Measurements from ENCODE around the gene SCG3. TPM values are rescaled to one million over a fixed set of nuclear protein-coding genes. Genes with fewer than 3 reads are reported as not detected.

The SCG3 gene
- total RNA-seq, 2 donors from 2014 or later: not detected

DNA sequence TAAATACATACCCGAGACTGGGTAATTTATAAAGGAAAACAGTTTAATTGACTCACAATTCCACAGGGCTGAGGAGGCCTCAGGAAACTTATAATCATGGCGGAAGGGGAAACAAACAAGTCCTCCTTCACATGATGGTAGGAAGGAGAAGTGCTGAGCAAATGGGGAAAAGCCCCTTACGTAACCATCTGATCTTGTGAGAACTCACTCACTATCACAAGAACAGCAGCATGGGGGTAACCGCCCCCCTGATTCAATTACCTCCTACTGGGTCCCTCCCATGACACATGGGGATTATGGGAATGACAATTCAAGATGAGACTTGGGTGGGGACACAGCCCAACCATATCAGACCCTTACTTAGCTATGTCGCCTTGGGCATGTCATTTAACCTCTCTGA lies 27.7 kb downstream of the SCG3 start:
- ATAC-seq (ENCODE audit: insufficient number of reproducible peaks, low FRiP score, low read depth) (no peak), DNase-seq (ENCODE audit: low spot score) (no peak)
- Histone ChIP-seq H3K27me3 (replicated peaks; ENCODE audit: insufficient read depth) (no peaks in the 10 kb centered on the region), H3K4me1 (ENCODE audit: control insufficient read depth in 1 of 2, low read depth in 2 of 2) (no peaks in the 10 kb centered on the region), H3K36me3 (no peaks in the 10 kb centered on the region), H3K4me3 (no peak overlapping the region), H3K27ac (no peak overlapping the region), H3K9me3 (no peaks in the 10 kb centered on the region)
- TF ChIP-seq, protein P1, sequence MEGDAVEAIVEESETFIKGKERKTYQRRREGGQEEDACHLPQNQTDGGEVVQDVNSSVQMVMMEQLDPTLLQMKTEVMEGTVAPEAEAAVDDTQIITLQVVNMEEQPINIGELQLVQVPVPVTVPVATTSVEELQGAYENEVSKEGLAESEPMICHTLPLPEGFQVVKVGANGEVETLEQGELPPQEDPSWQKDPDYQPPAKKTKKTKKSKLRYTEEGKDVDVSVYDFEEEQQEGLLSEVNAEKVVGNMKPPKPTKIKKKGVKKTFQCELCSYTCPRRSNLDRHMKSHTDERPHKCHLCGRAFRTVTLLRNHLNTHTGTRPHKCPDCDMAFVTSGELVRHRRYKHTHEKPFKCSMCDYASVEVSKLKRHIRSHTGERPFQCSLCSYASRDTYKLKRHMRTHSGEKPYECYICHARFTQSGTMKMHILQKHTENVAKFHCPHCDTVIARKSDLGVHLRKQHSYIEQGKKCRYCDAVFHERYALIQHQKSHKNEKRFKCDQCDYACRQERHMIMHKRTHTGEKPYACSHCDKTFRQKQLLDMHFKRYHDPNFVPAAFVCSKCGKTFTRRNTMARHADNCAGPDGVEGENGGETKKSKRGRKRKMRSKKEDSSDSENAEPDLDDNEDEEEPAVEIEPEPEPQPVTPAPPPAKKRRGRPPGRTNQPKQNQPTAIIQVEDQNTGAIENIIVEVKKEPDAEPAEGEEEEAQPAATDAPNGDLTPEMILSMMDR (IDR thresholded peaks at IDR 0.05): no peak

DNA sequence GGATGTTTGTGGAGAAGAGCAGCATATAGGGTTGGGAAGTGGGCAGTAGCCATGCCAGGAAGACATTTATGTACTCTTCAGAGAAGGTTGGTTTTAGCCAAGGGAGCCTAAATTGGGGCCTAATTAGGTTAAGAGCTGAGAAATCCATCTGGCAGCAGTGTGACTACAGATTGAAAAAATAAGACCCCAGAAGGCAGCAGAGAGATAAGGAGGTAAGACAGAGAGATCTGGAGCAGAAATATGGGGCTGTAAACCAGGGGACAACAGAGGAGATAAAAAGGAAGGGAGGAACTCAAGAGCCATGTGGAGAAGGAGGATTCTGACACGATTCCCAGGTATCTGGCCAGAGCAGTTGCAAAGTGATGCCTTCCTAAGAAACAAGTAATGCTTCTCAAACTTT lies 32.9 kb downstream of the SCG3 start:
- no peak for DNase-seq (ENCODE audit: low spot score)
- Histone ChIP-seq H3K36me3 (no peaks in the 10 kb centered on the region), H3K4me1 (ENCODE audit: control insufficient read depth in 1 of 2, low read depth in 2 of 2) (no peaks in the 10 kb centered on the region), H3K4me3 (no peak overlapping the region), H3K27me3 (replicated peaks; ENCODE audit: insufficient read depth) (no peaks in the 10 kb centered on the region), H3K9me3 (no peaks in the 10 kb centered on the region), H3K27ac (no peak overlapping the region)
- TF ChIP-seq, protein P1 (IDR thresholded peaks at IDR 0.05): no peak
- no peak for ATAC-seq (ENCODE audit: insufficient number of reproducible peaks, low FRiP score, low read depth)

DNA sequence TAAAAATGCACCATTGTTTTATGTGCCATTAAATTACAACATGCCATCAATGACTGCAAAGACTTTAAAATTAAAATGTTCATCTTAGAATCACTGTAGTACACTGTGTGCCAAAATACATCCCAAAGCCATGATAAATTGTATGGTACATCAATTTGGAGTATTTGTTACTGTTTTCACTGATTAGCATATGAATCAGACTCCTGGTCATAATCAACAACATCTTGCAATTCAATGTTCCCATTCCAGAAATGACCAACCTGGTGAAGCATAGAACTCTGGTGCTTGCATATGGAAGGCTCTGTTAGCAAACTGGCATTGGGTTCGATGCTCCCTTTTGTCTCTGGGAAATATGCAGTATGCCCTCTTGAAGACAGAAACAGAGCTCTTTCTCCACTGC lies 33.6 kb downstream of the SCG3 start:
- TF ChIP-seq, protein P1 (IDR thresholded peaks at IDR 0.05): no peak
- no peaks in the 10 kb centered on the region for H3K27me3 ChIP-seq (replicated peaks; ENCODE audit: insufficient read depth)
- ATAC-seq (ENCODE audit: insufficient number of reproducible peaks, low FRiP score, low read depth) (no peak), DNase-seq (ENCODE audit: low spot score) (no peak)
- H3K27ac ChIP-seq: no peak overlapping the region
- H3K4me1 ChIP-seq (ENCODE audit: control insufficient read depth in 1 of 2, low read depth in 2 of 2): no peaks in the 10 kb centered on the region
- H3K36me3 ChIP-seq: no peaks in the 10 kb centered on the region
- H3K4me3 ChIP-seq: no peak overlapping the region
- no peaks in the 10 kb centered on the region for H3K9me3 ChIP-seq

DNA sequence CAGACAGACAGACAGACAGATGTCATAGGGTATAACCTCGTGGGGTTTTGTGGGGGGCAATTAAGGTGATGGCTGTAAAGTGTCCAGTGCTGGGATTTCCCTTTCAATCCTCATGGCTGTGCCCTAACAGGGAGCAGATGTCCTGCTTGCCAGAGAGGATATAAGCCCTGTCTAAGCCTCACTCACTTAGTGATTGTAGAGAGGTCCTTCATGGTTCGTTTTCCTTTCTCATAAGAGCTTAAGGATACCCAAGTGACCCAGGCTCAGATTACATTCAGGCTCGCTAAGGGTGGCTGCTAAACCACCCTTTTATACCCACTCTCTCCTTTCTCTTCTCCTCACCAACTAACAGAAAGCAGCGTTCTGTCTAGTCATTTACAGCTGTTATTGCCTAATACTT lies 36.9 kb downstream of the SCG3 start:
- H3K9me3 ChIP-seq: no peaks in the 10 kb centered on the region
- H3K27ac ChIP-seq: no peak overlapping the region
- H3K36me3 ChIP-seq: peaks cover 5% of the 10 kb centered on the region
- no peak for ATAC-seq (ENCODE audit: insufficient number of reproducible peaks, low FRiP score, low read depth)
- no peak overlapping the region for H3K4me3 ChIP-seq
- H3K4me1 ChIP-seq (ENCODE audit: control insufficient read depth in 1 of 2, low read depth in 2 of 2): no peaks in the 10 kb centered on the region
- DNase-seq (ENCODE audit: low spot score): no peak
- no peaks in the 10 kb centered on the region for H3K27me3 ChIP-seq (replicated peaks; ENCODE audit: insufficient read depth)
- TF ChIP-seq, protein P1 (IDR thresholded peaks at IDR 0.05): no peak

DNA sequence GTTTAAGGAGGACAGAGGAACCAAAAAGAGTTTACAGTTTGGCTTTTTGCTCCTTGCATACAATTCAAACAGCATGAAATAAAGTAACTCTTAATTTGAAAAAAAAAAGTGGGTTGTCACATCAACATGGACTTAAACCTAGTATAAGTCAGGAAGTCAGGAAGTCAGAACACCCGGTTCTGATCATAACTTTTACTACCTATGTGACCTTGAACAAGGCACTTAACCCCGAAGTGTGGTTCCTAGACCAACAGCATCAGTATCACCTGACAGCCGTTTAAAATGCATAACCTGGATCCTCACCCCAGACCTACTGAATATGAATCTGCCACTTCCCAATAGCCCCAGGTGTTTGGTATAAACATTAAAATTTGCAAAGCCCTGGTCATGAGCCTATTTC lies 37.4 kb downstream of the SCG3 start:
- Histone ChIP-seq H3K9me3 (no peaks in the 10 kb centered on the region), H3K36me3 (peaks cover 5% of the 10 kb centered on the region), H3K27me3 (replicated peaks; ENCODE audit: insufficient read depth) (no peaks in the 10 kb centered on the region), H3K4me3 (no peak overlapping the region), H3K27ac (no peak overlapping the region), H3K4me1 (ENCODE audit: control insufficient read depth in 1 of 2, low read depth in 2 of 2) (no peaks in the 10 kb centered on the region)
- ATAC-seq (ENCODE audit: insufficient number of reproducible peaks, low FRiP score, low read depth) (no peak), DNase-seq (ENCODE audit: low spot score) (no peak)
- TF ChIP-seq, protein P1 (IDR thresholded peaks at IDR 0.05): no peak
